ENCODE measurements around the gene MEMO1. TPM values are rescaled to one million over a fixed set of nuclear protein-coding genes. Genes with fewer than 3 reads are reported as not detected.

MEMO1 gene
- total and polyA plus RNA-seq, 11 donors = 20.1 to 94.8 (median 53.0) TPM

DNA sequence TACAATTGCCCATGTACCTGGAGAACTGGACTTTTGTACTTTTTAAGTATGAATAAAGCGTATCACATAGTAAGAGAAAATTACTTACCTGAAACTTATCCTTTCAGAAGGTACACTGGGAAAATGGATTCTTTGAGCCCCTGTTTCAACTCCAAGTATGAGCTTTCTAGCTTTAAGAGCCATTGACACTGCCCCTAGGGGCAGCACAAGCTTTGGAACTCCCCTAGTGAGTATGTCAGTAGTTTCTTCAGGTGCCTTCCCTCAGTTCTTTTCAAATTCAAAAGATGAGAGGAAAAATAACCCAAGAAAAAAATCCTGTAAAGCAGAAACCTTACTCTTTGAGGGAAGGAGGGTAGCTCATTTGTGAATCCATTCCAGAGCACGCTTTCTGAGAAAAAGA lies 124.1 kb downstream of the MEMO1 start:
- 95 to 100% (median 98%) methylated on average over 2 of the region's 2 CpGs for WGBS, 4 donors
- H3K9me3 ChIP-seq = no peaks in the 10 kb centered on the region
- DNase-seq (no peak), ATAC-seq (no peak)
- TF ChIP-seq, protein P1, sequence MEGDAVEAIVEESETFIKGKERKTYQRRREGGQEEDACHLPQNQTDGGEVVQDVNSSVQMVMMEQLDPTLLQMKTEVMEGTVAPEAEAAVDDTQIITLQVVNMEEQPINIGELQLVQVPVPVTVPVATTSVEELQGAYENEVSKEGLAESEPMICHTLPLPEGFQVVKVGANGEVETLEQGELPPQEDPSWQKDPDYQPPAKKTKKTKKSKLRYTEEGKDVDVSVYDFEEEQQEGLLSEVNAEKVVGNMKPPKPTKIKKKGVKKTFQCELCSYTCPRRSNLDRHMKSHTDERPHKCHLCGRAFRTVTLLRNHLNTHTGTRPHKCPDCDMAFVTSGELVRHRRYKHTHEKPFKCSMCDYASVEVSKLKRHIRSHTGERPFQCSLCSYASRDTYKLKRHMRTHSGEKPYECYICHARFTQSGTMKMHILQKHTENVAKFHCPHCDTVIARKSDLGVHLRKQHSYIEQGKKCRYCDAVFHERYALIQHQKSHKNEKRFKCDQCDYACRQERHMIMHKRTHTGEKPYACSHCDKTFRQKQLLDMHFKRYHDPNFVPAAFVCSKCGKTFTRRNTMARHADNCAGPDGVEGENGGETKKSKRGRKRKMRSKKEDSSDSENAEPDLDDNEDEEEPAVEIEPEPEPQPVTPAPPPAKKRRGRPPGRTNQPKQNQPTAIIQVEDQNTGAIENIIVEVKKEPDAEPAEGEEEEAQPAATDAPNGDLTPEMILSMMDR (IDR thresholded peaks at IDR 0.05) = peak in 6 of 12 donors; percentile 24 to 37 (median 25)
- no peak for TF ChIP-seq POLR2A (IDR thresholded peaks at IDR 0.05)
- no peaks in the 10 kb centered on the region for H3K27me3 ChIP-seq
- H3K36me3 ChIP-seq = peaks cover 0 to 32% (median 10%) of the 10 kb centered on the region in 9 donors
- H3K4me3 ChIP-seq = no peak overlapping the region
- intact Hi-C loops (cut with DNase I) = no loop called here
- peaks cover 0 to 14% (median 0%) of the 10 kb centered on the region in 12 donors for H3K4me1 ChIP-seq
- no peak overlapping the region for H3K27ac ChIP-seq

DNA sequence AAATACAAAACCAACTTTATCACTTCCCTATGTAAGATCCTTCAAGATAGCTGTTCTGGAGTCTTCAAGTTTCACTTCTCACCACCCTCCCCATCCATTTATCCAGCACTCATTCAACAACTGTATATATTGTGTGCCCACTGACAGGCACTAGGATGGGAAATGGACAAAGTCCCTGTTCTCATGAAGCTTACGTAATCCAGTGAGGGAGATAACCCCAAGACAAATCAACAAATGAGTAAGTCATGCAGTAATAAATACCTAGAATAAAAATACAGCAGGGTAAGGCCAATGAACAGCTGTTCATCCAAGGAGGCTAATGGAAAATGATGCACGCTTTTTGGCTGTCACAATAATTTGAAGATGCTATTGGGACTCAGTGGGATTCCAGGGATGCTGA lies 133.8 kb downstream of the MEMO1 start:
- WGBS, 4 donors = 94 to 98% (median 96%) methylated on average over 2 of the region's 2 CpGs
- no peak for DNase-seq
- no peak for ATAC-seq
- Histone ChIP-seq H3K9me3 (no peaks in the 10 kb centered on the region), H3K4me3 (no peak overlapping the region), H3K27ac (no peak overlapping the region), H3K36me3 (peaks cover 0 to 16% (median 9%) of the 10 kb centered on the region in 9 donors), H3K27me3 (no peaks in the 10 kb centered on the region), H3K4me1 (peaks cover 0 to 4% (median 0%) of the 10 kb centered on the region in 12 donors)
- intact Hi-C loops (cut with DNase I) = no loop called here
- TF ChIP-seq POLR2A (IDR thresholded peaks at IDR 0.05) = no peak
- TF ChIP-seq, protein P1 (IDR thresholded peaks at IDR 0.05) = no peak

DNA sequence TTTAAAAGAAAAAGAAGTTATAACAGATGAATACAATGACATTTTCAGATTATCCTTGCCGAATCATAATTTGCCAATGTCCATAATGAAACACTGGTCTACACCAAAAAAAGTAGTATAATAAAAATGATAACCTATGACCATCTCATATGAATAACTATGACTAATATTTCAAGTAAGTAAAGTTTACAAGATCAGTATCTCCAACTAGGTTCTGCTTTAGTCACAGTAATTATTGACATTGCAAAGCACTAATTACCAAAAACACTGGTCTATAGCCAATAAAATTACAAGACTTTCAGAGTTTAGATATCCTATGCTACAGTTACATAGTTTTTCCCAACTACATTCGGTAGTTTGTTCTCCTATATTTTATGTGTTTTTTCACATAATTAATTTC lies 136.7 kb downstream of the MEMO1 start:
- Histone ChIP-seq H3K4me3 (no peak overlapping the region), H3K27me3 (no peaks in the 10 kb centered on the region), H3K36me3 (peaks cover 0 to 4% (median 0%) of the 10 kb centered on the region in 9 donors), H3K27ac (no peak overlapping the region), H3K4me1 (peaks cover 0 to 4% (median 0%) of the 10 kb centered on the region in 12 donors), H3K9me3 (no peaks in the 10 kb centered on the region)
- DNase-seq = no peak
- WGBS, 4 donors = 95 to 98% (median 96%) methylated on average over 2 of the region's 2 CpGs
- intact Hi-C loops (cut with DNase I) = no loop called here
- no peak for ATAC-seq
- no peak for TF ChIP-seq POLR2A (IDR thresholded peaks at IDR 0.05)
- TF ChIP-seq, protein P1 (IDR thresholded peaks at IDR 0.05) = no peak

DNA sequence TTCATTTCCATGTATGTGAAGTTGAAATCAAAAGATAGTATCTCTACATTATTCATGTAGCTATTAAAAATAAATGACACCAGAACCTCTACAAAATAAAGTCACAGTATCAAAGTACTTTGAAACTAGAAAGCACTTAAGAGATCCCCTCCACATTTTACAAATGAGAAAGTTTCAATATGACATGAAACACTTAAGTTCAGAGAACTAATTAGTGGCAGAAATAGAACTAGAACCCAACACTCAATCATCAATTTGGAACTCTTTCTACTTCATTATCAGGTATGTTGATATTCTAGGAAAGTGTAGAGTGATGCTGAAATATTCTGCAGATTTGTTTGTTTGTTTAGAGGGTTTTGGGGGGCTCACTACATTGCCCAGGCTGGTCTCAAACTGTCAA lies 145.6 kb downstream of the MEMO1 start:
- ATAC-seq (no peak), DNase-seq (no peak)
- TF ChIP-seq, protein P1 (IDR thresholded peaks at IDR 0.05) = no peak
- TF ChIP-seq POLR2A (IDR thresholded peaks at IDR 0.05) = no peak
- H3K27me3 ChIP-seq = no peaks in the 10 kb centered on the region
- no peaks in the 10 kb centered on the region for H3K9me3 ChIP-seq
- peaks cover 0 to 29% (median 8%) of the 10 kb centered on the region in 9 donors for H3K36me3 ChIP-seq
- no peak overlapping the region for H3K27ac ChIP-seq
- H3K4me1 ChIP-seq = no peaks in the 10 kb centered on the region
- no peak overlapping the region for H3K4me3 ChIP-seq
- intact Hi-C loops (cut with DNase I) = no loop called here
